ENCODE data around the gene FKBP4.

Gene FKBP4

DNA sequence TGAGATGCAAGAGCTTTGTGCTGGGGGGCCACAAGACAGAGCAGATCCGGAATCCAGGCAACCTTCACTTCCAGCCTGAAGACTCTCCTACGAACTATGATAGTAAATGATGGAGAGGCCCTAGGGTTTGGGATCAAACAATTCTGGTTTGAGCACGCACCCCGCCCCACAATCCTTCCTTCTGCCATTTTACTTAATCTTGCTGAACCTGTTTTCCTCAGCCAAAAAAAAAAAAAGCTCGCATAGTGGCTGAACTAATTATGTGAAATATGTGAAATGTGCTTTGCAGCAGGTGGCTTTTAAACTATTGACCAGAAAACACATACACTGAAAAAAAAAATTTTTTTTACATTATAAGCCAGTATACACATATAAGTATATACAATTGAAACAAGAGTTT lies 17.0 kb downstream of the FKBP4 start:
- Histone ChIP-seq H3K27ac (ENCODE audit: low read depth, low read length) (peak overlapping the region; percentile 73), H3F3A (ENCODE audit: control insufficient read depth, insufficient read depth) (peaks cover 14% of the 10 kb centered on the region), H3K79me2 (ENCODE audit: control insufficient read depth, low read length) (peaks cover 42% of the 10 kb centered on the region), H4K20me1 (ENCODE audit: control insufficient read depth, insufficient read depth, low read depth, low read length) (peaks cover 4% of the 10 kb centered on the region; the same call in 1 of the 2 replicates), H3K4me3 (ENCODE audit: low read length) (peak overlapping the region; percentile 86), H3K27me3 (ENCODE audit: control insufficient read depth, low read length) (no peaks in the 10 kb centered on the region), H3K4me1 (ENCODE audit: control insufficient read depth, low read length) (peaks cover 19% of the 10 kb centered on the region), H3K4me2 (ENCODE audit: low read length) (peak overlapping the region; percentile 74), H3K36me3 (ENCODE audit: control insufficient read depth, low read length) (peaks cover 29% of the 10 kb centered on the region), H3K9me2 (replicated peaks; ENCODE audit: control insufficient read depth, low read length) (no peaks in the 10 kb centered on the region), H3K9me3 (ENCODE audit: control insufficient read depth, insufficient read depth, low read length) (no peaks in the 10 kb centered on the region)
- TF ChIP-seq EZH2phosphoT487 (IDR thresholded peaks at IDR 0.05; ENCODE audit: borderline replicate concordance, low read length), result no peak
- TF ChIP-seq, protein P1, sequence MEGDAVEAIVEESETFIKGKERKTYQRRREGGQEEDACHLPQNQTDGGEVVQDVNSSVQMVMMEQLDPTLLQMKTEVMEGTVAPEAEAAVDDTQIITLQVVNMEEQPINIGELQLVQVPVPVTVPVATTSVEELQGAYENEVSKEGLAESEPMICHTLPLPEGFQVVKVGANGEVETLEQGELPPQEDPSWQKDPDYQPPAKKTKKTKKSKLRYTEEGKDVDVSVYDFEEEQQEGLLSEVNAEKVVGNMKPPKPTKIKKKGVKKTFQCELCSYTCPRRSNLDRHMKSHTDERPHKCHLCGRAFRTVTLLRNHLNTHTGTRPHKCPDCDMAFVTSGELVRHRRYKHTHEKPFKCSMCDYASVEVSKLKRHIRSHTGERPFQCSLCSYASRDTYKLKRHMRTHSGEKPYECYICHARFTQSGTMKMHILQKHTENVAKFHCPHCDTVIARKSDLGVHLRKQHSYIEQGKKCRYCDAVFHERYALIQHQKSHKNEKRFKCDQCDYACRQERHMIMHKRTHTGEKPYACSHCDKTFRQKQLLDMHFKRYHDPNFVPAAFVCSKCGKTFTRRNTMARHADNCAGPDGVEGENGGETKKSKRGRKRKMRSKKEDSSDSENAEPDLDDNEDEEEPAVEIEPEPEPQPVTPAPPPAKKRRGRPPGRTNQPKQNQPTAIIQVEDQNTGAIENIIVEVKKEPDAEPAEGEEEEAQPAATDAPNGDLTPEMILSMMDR (IDR thresholded peaks at IDR 0.05; ENCODE audit: low read depth, low read length, poor library complexity, severe bottlenecking), result no peak

DNA sequence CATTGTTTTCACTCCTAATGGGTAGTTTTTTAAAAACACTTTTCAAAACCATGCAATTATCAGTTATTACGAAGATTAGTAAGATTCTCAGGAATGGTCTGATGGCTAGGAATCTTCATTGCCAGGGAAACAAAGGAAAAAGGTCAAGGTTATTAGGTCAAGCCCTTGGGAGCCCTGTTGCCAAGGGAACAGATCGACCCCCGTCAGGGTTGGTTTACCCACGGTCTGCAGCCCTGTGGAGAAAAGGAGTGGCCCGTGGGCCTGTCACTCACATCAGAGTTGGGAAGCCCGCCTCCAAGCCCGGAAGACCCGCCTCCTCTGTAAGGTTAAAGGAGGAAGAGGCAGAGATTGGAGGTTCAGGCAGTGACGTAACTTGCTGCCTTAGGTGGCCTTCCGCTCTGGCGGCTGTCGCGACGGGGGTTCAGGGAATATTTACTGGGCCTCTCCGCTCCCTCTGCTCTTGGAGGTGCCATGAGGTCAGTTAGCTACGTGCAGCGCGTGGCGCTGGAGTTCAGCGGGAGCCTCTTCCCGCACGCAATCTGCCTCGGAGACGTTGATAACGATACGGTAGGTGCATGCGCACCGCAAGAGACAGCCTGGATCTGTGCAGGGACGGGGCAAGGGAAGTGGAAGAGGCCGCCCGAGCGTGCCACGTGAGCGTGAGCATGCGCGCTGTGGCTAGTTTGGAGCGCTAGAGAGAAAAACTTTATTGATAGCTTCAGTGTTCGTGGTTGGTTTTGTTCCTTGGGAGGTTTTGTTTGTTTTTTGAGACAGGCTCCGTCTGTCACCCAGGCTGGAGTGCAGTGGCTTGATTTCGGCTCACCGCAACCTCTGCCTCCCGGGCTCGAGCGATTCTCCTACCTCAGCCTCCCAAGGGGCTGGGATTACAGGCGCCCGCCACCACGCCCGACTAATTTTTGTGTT lies 17.8 kb downstream of the FKBP4 start, which contains the start of gene ITFG2:
ITFG2 (plus strand) TSS at position 379 of the 924 bp plus-strand sequence; CDS start at position 472, 93 bp downstream.
- H3K4me1 ChIP-seq (ENCODE audit: control insufficient read depth, low read length), result peaks cover 19% of the 10 kb centered on the region
- H3K79me2 ChIP-seq (ENCODE audit: control insufficient read depth, low read length), result peaks cover 46% of the 10 kb centered on the region
- H3K9me2 ChIP-seq (replicated peaks; ENCODE audit: control insufficient read depth, low read length), result no peaks in the 10 kb centered on the region
- H3K4me2 ChIP-seq (ENCODE audit: low read length), result peak within 1 kb of the TSS; percentile 74
- H3K4me3 ChIP-seq (ENCODE audit: low read length), result peak within 1 kb of the TSS; percentile 86
- peaks cover 8% of the 10 kb centered on the region for H3F3A ChIP-seq (ENCODE audit: control insufficient read depth, insufficient read depth)
- H3K27ac ChIP-seq (ENCODE audit: low read depth, low read length), result peak within 1 kb of the TSS; percentile 73
- peaks cover 4% of the 10 kb centered on the region; the same call in 1 of the 2 replicates for H4K20me1 ChIP-seq (ENCODE audit: control insufficient read depth, insufficient read depth, low read depth, low read length)
- H3K27me3 ChIP-seq (ENCODE audit: control insufficient read depth, low read length), result no peaks in the 10 kb centered on the region
- TF ChIP-seq EZH2phosphoT487 (IDR thresholded peaks at IDR 0.05; ENCODE audit: borderline replicate concordance, low read length), result no peak
- TF ChIP-seq, protein P1 (IDR thresholded peaks at IDR 0.05; ENCODE audit: low read depth, low read length, poor library complexity, severe bottlenecking), result no peak
- H3K36me3 ChIP-seq (ENCODE audit: control insufficient read depth, low read length), result peaks cover 28% of the 10 kb centered on the region
- H3K9me3 ChIP-seq (ENCODE audit: control insufficient read depth, insufficient read depth, low read length), result no peaks in the 10 kb centered on the region

DNA sequence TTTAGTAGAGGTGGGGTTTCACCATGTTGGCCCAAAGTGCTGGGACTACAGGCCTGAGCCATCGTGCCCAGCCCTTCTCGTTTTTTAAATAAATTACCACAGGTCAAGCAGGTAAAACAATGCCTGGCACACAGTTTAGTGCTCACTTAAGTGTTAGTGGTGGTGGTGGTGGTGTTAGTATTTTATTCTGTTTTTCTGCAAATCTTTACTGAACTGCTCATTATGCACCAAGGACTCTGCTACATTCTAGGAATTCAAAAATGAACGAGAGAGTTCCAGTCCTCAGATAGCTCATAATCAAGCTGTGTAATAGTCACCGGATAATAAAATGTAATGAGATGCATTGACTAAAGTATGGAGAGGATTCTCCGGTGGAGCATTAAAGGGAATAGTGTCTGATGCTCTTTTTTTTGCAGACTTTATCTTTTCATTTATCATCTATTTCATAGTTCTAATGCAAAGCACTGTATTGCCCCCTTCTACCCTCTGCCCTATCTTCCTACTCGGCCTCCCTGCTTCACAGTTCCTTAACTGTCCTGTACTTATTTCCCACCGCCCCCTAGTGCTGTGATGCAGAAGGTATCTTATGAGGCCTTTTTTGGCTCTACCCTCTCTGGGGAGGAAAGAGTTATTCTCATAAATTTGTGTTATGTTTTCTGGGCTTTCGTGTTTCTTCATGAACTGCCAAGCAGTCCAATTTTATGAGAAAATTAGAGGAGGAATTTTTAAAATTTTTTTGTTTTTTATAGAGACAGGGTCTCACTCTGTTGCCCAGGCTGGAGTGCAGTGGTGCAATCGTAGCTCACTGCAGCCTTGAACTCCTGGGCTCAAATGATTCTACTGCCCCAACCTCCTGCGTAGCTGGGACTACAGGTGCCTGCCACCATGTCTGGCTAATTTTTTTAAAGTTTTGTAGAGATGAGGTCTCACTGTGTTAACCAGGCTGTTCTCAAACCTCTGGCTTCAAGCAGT lies 18.7 kb downstream of the FKBP4 start:
- Histone ChIP-seq H3K27me3 (ENCODE audit: control insufficient read depth, low read length) (no peaks in the 10 kb centered on the region), H3K9me2 (replicated peaks; ENCODE audit: control insufficient read depth, low read length) (no peaks in the 10 kb centered on the region), H3K4me3 (ENCODE audit: low read length) (peak overlapping the region; percentile 86), H4K20me1 (ENCODE audit: control insufficient read depth, insufficient read depth, low read depth, low read length) (peaks cover 4% of the 10 kb centered on the region; the same call in 1 of the 2 replicates), H3K27ac (ENCODE audit: low read depth, low read length) (peak overlapping the region; percentile 73), H3K79me2 (ENCODE audit: control insufficient read depth, low read length) (peaks cover 46% of the 10 kb centered on the region), H3K4me2 (ENCODE audit: low read length) (peak overlapping the region; percentile 74), H3K9me3 (ENCODE audit: control insufficient read depth, insufficient read depth, low read length) (no peaks in the 10 kb centered on the region), H3K36me3 (ENCODE audit: control insufficient read depth, low read length) (peaks cover 36% of the 10 kb centered on the region), H3F3A (ENCODE audit: control insufficient read depth, insufficient read depth) (peaks cover 7% of the 10 kb centered on the region; the same call in 1 of the 2 replicates), H3K4me1 (ENCODE audit: control insufficient read depth, low read length) (peaks cover 19% of the 10 kb centered on the region)
- TF ChIP-seq, protein P1 (IDR thresholded peaks at IDR 0.05; ENCODE audit: low read depth, low read length, poor library complexity, severe bottlenecking), result peak; percentile 82
- TF ChIP-seq EZH2phosphoT487 (IDR thresholded peaks at IDR 0.05; ENCODE audit: borderline replicate concordance, low read length), result no peak

Data from DOHH2 (cell line).